ENCODE data around the gene MERTK.
"Not testable (repeated sequence)": the region's sequence is repeated elsewhere in the genome, so short reads cannot be mapped to it uniquely, and the experiment has no call there.

Gene MERTK

GRCh38 chr2:111946294-111947114 is 48.1 kb downstream of the MERTK start:
- DNase-seq, result peak; percentile 70

- DNase-seq, result no peak
These were observed 48.8 kb downstream of the MERTK start for GRCh38 chr2:111947219-111947618.

GRCh38 chr2:111948832-111949231 is 50.4 kb downstream of the MERTK start:
- DNase-seq, result no peak

GRCh38 chr2:111950236-111950635 is 51.8 kb downstream of the MERTK start:
- no peak for DNase-seq

- DNase-seq, result no peak
These were observed 53.1 kb downstream of the MERTK start for GRCh38 chr2:111951486-111951885.

GRCh38 chr2:111952871-111953452 is 54.6 kb downstream of the MERTK start:
- no peak for DNase-seq

- no peak for DNase-seq
These were observed 56.4 kb downstream of the MERTK start for GRCh38 chr2:111954602-111955332.

- DNase-seq, result no peak
These were observed 59.5 kb downstream of the MERTK start for GRCh38 chr2:111957872-111958354.

- no peak for DNase-seq
These were observed 60.5 kb downstream of the MERTK start for GRCh38 chr2:111958901-111959300.

- DNase-seq, result no peak
These were observed 63.3 kb downstream of the MERTK start for GRCh38 chr2:111961663-111962062.

GRCh38 chr2:111963086-111963485 is 64.7 kb downstream of the MERTK start:
- not testable (repeated sequence) for DNase-seq

- DNase-seq, result not testable (repeated sequence)
These were observed 65.1 kb downstream of the MERTK start for GRCh38 chr2:111963508-111963907.

- no peak for DNase-seq
These were observed 66.7 kb downstream of the MERTK start for GRCh38 chr2:111965062-111965461.

- DNase-seq, result no peak
These were observed 67.8 kb downstream of the MERTK start for GRCh38 chr2:111966241-111966640.

- DNase-seq, result no peak
These were observed 68.6 kb downstream of the MERTK start for GRCh38 chr2:111967018-111967417.

GRCh38 chr2:111970453-111970852 is 72.0 kb downstream of the MERTK start:
- no peak for DNase-seq

GRCh38 chr2:111972955-111973565 is 74.7 kb downstream of the MERTK start:
- no peak for DNase-seq

GRCh38 chr2:111973701-111974100 is 75.3 kb downstream of the MERTK start:
- DNase-seq, result no peak

GRCh38 chr2:111975053-111975552 is 76.7 kb downstream of the MERTK start:
- DNase-seq, result no peak

- no peak for DNase-seq
These were observed 77.4 kb downstream of the MERTK start for GRCh38 chr2:111975819-111976218.

- no peak for DNase-seq
These were observed 78.8 kb downstream of the MERTK start for GRCh38 chr2:111977240-111977639.

- DNase-seq, result no peak
These were observed 80.2 kb downstream of the MERTK start for GRCh38 chr2:111978452-111979170.

All from NCI-H345 (cell line).